CD4-positive, alpha-beta T cell treated with Interleukin-10 for 1 hour (primary cell): ENCODE measurements around the gene MMP17.
"Not testable (repeated sequence)": the region's sequence is repeated elsewhere in the genome, so short reads cannot be mapped to it uniquely, and the experiment has no call there.

Experiments
- DNase-seq: peaks from one replicate; pipeline ENCODE4 v3.0.0-alpha.2; 2020

Gene MMP17

GRCh38 chr12:131800594-131801135 lies 27.5 kb upstream of the MMP17 start:
- DNase-seq, result no peak

GRCh38 chr12:131801254-131801866 lies 26.8 kb upstream of the MMP17 start:
- no peak for DNase-seq

- DNase-seq, result no peak
These were observed 24.2 kb upstream of the MMP17 start for GRCh38 chr12:131803961-131804521.

DNA sequence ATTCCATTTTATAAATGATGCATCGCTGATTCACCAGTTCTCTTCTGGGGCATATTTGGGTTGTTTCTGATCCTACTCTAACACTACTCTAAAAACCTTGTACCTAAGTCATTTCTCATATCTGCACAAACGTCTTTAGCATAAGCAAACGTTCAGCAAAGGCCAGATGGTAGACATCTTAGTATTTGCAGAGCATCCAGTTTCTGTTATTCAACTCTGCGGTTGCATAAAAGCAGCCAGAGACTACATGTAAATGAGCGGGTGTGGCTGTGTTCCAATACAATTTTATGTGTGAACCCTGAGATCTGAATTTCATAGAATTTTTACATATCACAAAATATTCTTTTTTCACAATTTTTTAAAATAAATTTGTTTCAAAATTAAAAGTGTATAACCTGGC lies 22.8 kb upstream of the MMP17 start:
- no peak for DNase-seq

DNA sequence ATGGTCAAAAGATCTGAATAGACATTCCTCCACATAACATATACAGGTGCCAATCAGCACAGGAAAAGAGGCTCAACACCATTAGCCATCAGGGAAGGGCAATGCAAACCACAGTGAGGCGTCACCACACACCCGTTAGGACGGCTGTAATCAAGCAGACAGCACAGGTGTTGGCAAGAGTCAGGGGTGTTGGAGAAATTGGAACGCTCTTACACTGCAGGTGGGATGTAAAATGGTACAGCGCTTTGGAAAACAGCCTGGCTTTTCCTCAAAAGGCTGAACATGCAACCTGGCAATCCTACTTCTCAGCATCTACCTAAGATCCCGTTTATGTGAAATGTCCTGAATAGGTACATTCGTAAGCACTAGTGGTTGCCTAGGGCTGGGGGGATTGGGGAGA lies 21.5 kb upstream of the MMP17 start:
- DNase-seq, result no peak

- DNase-seq, result peak; percentile 20
These were observed 19.3 kb upstream of the MMP17 start for GRCh38 chr12:131808744-131809371.

- DNase-seq, result not testable (repeated sequence)
These were observed 18.5 kb upstream of the MMP17 start for GRCh38 chr12:131809476-131810254.

DNA sequence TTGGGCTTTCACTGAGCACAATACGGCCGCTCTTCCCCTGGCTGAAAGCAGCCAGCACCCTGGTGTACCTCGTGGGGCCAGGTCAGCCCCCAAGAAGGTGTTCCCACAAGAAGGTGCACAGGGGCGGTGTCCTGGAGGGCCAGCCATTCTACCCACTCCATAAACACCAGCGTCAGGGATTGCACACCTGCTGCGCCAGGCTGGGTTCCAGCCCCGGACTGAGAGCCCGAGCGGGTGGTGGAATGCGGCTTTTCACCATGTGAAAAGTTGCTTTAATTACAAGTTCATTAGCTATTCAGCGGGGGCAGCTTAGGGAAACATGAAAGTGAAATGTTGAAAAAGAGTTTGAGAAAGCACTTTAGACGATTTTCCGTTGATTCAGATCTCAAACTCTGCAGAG lies 17.5 kb upstream of the MMP17 start:
- DNase-seq, result no peak

- no peak for DNase-seq
These were observed 13.1 kb upstream of the MMP17 start for GRCh38 chr12:131815131-131815530.

- DNase-seq, result no peak
These were observed 11.7 kb upstream of the MMP17 start for GRCh38 chr12:131816495-131816894.

GRCh38 chr12:131817241-131817640 lies 11.0 kb upstream of the MMP17 start:
- DNase-seq, result no peak

DNA sequence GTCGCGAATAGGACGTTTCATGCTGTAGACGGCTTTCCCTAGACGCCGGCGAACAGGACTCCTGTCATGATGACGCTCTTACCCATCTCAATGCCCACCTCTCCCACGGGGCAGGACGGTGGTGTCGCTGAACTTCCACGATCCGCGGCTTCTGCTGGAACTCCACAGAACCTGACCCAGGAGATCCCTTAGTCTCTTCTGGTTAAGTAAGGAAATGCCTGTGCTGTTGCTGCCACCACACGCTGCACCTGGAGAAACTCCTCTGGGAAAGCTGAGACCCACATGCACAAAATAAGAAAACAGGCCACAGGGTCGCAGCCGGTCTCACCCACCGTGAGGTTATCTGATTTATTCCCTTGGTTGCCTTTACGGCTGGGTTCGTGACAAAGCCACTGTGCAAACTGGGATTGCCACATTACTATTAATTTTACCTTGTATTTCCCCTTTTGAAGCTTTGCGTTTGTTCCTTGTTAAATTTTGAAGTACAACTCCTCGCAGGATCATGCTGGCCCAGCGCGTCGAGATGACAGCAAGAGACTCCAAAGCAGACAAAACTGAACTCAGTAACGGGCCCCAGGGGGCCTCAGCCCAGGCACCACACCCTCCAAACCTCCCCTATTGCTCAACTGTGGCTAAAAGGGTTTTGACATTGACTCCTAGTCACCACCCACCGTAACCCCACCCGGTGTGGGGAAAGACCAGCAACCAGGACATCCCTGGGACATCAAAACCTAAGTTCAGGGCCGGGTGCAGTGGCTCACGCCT lies 9.2 kb upstream of the MMP17 start:
- DNase-seq, result no peak

- DNase-seq, result no peak
These were observed 3.7 kb upstream of the MMP17 start for GRCh38 chr12:131824450-131824849.

- no peak for DNase-seq
These were observed 2.9 kb upstream of the MMP17 start for GRCh38 chr12:131825146-131825892.

GRCh38 chr12:131826097-131826928 lies 1.9 kb upstream of the MMP17 start:
- DNase-seq, result no peak

DNA sequence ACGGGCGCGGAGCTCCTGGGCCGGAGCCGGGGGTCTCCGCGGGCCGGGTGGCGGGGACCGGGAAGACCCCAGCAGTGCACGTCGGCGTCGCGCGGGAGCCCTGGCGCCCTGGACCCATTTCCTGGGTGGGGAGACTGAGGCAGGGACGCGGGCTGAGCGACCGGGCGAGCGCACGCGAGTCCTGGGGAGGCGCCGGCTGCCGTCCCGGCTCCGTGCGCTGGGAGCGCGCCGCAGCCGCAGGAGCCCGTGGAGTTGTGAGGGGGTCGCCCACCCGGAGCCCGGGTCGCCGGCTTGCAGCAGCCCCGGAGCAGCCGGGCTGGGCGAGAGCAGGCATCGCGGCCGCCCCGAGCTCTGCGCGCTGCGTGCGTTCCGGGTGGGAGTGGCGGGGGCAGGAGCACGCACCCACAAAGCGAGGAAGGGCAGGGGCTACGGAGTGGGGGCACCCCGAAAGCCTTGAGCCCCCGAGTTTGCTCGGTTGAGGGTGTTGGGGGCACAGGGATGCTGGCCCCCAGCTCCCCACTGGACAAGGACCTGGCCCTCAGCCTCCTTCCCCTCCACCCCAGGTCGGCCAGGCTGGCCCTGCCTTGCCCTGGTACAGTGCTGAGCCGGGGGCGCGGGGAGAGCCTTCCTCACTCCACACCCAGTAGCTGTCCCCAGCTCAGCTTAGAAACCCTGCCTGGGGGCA lies 620 bp downstream of the MMP17 start:
- DNase-seq, result no peak

DNA sequence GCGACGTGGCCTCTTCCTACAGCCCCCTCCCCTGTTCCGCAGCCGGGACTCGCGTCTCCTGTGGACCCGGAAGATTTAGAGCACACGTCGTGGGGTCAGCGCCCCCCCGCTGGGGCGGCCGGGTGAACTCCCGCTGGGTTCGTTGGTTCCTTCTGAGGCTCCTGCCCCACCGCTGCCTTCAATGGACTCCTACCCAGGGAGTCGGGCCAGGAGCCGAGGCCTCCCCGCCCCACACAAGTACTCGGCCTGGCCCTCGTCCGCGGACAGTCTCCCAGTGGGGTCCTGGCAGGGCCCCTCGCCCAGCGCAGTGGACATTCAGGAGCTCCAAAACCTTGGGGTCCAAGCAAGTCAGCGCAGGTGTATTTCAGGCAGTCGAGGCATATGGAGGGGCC lies 1.2 kb downstream of the MMP17 start:
- no peak for DNase-seq

- no peak for DNase-seq
These were observed 1.7 kb downstream of the MMP17 start for GRCh38 chr12:131829791-131830334.

DNA sequence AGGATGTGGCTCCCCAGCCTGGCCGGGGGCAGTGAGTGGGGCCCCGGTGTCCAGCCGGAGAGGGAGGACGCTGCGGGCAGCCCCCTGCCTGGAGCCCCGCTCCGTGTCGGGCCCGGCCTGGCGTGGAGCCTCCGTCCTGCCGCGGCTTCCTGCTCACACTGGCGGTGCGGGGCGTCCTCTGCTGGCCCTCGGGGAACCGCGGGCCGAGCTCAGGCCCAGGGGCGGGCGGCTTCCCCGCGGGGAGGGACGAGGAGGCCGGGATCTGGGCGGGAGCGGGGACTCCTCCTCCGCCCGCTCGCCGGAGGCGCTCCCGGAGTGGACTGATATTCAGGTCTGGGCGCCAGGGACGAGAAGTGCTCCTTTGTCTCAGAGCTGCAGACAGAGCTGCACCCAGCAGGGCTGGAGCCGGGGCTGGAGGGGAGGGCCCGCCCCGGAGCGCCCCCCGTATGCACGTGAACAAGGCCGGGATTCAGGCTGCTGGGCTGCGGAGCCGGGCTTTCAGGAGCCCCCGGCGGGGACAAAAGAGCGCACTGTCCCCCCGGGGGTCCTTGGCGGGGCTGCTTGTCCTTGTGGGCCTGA lies 2.2 kb downstream of the MMP17 start:
- peak; percentile 21 for DNase-seq
